Activated CD8-positive, alpha-beta memory T cell treated with anti-CD3 and anti-CD28 coated beads for 24 hours (primary cell): ENCODE measurements around the gene RPP30.
A peak's percentile ranks its signal among the peaks of the same experiment; 100 is the strongest.

Experiments used
- DNase-seq: peaks from one replicate; pipeline ENCODE4 v3.0.0-alpha.2; 2020

Gene RPP30

DNA sequence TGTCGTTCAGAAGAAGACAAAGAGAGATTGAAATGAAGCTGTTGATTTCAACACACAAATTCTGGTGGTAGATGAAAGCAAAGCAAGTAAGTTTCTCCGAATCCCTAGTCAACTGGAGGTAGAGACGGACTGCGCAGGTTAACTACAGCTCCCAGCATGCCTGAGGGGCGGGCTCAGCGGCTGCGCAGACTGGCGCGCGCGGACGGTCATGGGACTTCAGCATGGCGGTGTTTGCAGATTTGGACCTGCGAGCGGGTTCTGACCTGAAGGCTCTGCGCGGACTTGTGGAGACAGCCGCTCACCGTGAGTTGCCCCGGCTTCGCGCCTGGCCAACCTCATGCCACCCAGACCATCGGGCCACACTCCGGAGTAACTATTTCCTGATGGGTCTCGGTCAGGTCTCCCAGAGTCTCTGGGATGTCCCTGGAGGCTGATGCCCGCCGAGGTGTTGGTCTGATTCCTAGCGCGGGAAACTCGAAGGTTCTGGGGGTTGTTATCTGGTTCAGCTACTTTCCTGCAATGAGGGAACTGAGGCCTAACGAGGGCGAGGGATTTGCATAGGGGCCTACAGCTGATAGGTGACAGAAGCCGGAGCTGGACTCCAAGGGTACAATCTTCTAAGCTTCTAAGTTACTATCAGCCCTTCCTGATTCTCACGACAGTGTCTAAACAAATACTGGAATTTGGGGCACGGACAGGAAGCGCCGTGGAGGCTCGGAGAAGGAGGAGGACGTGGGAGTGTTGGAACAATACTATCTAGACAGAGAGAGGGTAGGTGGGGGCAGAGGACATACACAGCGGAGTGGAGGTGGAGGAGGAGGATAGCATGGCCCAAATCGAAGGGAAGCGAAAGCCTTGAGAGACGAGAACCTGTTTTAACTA lies at the start of gene RPP30:
Gene RPP30 (plus strand): TSS at position 209 of the 882 bp plus-strand sequence. CDS start 13 bp downstream, at position 222.
- DNase-seq: peak; percentile 91

DNA sequence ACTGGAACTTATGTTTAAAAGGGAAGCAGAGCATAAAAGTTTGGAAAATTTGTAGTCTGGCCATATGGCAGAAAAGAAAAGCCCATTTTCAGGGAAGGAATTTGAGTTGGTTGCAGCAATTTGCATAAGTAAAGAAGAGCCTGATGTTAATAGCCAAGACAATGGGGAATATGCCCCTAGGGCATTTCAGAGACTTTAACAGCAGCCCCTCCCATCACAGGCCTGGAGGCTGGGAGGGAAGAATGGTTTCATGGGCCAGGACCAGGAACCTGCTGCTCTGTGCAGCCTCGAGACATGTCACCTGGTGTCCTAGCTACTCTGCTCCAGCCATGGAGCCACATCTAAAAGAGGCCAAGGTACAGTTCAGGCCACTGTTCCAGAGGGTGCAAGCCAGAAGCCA lies 49.3 kb upstream of the RPP30 start:
- DNase-seq: no peak

DNA sequence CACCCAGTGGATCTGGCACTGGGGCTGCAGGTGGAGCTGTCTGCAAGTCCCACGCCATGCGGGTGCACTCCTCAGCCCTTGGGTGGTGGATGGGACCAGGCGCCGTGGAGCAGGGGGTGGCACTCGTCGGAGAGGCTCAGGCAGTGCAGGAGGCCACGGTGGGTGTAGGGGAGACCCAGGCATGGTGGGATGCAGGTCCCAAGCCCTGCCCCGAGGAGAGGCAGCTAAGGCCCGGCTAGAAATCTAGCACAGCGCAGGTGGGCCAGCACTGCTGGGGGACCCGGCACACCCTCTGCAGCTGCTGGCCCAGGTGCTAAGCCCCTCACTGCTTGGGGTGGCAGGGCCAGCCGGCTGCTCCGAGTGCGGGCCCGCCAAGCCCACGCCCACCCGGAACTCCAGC lies 39.7 kb upstream of the RPP30 start:
- DNase-seq: no peak

DNA sequence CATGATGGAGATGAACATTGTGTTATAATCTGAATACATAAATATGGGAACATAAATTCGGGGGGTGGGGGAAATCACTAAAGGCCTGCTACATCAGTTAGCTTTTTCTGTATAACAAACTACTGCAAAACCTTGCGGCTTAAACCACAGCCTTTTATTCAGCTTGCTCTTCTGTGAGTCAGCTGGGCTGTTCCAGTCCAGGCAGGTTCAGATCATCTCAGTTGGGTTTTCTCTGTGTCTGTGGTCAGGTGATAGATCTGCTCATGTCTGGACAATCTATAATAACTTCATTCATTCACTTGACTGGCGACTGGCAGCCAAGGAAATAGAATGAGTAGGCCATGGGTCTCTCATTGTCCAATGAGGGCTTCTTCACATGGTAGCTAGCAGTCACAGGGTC lies 37.4 kb upstream of the RPP30 start:
- no peak for DNase-seq

DNA sequence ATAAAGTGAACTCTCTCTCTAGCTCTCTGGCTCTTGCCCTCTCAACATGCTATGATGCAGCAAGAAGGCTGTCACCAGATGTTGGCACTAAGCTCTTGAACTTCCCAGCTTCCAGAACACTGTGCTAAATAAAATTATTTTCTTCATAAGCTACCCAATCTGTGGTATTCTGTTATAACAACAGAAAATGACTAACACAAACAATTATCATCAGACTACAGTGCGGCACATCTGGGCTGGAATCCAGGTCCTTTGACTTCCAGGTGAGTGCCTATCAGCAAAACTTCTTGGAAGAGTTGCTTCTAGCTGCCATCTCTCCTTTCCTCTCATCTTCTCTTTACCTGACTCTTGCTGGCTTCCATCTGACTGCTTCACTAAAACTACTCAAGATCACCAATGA lies 34.3 kb upstream of the RPP30 start:
- no peak for DNase-seq

DNA sequence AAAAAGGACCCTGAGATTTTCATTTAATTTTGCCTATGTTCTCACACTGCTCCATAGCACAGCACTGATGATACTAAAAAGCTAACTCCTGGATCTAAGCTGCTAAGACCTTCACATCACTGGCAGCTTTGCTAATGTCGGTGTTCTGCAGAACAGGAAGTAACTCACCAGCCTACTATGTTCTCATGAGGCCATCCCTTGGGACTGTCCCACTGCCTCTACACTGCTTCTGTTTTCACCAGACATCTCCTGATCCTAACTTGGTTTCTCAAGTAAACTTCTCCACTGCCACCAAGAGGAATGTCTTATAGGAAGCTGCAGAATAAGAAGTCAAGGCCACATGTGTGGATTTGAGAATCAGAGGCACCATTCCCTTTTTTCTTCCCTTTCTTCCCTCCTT lies 29.0 kb upstream of the RPP30 start:
- DNase-seq: no peak

DNA sequence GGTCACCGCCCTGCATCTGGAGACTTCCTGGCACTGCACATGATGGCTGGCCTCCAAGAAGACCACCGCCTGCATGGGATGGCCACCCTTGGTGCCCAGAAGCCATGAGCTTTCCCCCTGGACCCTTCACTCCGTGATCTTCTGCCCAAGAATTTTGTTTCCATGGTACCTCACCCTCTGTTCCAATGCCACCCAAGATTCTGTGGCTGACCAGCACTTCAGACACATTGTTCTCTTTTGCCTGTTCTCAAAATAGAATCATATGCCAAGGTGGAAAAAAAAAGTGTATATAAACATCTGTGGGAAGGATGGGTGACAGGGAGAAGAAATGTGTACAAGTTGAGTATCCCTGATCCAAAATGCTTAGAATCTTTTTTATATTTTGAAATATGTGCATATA lies 26.0 kb upstream of the RPP30 start:
- no peak for DNase-seq

DNA sequence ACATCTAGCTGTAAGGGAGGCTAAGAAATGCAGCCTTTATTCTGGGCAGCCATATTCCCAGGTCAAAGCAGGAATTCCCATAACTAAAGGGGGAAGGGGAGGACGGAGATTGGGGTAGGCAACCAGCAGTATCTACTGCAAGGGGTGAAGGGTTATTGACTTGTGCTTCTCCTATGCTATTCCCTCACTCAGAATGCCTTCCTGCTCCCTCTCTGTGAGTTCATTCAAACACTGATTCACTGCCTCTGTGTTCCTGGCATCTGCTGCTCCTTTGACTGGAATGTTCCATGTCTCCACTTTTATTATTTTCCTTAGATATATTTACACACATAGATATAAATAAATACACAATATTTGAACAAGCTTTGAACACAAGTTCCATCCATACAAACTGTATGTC lies 25.0 kb upstream of the RPP30 start:
- no peak for DNase-seq

DNA sequence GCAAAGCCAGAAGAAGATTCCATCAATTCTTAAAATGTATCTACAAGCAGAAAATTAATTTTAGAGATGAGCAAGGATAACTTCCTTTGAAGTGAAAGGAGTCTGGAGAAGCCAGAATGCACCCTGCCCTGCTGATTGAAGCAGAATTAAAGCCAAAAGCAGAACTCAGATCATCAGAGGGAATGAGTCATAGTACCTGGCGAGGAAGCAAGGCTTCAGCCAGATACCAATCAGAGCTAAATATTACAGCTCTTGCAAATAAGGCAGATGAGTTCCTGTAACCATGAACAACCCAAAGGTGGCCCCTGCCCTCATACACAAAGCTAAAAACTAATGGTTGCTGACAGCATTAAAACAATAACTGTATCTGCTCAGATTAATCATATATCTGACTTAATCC lies 24.3 kb upstream of the RPP30 start:
- DNase-seq: no peak

DNA sequence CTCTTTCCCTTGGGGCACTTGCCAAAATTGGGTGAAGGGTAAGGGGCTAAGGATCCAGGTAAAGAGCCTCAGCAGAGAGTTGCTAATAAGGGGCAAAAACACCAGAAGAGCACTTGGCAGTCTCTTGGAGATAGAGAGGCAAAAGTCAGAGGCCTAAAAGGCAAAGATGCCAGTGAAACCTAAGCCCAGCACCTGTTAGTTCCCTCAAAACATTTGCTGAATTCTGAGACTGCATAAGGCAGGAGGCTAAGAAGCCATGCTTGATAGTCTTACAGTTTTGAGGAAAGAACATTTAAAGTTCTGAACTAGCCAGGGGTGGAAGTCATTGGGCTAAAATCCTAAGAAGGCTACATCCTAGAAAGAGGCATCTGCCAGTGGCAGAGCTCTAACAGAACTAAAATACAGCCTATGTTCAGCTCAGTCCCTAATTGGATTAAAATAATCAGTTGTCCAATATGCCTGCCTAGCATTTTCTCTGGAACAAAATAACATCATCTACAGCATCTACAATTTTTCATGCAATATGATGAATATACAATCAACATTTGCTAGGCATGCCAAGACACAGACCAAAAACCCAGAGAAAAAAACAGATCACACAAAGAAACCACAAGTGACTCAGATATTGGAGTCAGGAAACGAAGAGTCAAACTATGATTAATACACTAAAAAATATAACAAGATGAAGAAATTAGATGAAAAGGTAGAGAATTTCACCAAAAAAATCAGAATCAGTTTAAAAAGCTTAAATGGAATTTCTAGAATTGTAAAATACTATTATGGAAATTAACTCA lies 21.6 kb upstream of the RPP30 start:
- DNase-seq: no peak

DNA sequence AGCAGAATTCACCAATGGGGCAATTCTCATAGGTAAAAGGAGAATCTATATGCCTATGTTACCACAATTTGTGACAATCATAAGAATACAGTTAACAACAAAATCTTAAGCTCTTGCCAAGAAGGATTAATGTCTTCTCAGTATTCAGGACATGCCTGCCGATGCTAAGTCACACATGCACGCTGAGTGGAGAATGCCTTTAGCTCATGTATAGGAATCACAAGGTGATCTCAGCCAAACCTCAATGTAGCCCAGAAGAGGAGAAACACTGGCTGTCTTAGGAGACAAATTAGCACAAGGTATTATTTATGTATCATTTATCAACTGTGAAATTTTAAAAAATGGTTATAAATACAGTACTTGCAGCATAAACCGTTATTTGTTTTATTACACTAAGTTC lies 16.6 kb upstream of the RPP30 start:
- DNase-seq: no peak

DNA sequence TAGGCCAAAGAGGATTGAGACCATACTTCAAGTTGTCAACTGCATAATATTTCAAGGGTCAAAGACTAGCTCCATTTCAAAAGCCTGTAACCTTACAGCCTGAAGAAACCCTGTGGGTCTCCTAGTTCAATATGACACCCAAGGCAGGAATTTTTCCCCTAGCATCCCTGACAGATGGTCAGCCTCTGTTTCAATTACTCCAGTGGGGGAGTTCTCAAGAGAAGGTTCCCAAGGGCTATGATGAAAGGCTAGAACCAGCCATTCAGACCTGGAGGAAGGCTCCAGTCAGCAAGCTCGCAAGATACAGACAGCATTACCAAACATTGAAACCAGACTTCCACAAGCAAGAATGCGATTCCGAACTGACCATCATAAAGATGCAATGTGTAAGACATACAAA lies 15.5 kb upstream of the RPP30 start:
- DNase-seq: no peak

DNA sequence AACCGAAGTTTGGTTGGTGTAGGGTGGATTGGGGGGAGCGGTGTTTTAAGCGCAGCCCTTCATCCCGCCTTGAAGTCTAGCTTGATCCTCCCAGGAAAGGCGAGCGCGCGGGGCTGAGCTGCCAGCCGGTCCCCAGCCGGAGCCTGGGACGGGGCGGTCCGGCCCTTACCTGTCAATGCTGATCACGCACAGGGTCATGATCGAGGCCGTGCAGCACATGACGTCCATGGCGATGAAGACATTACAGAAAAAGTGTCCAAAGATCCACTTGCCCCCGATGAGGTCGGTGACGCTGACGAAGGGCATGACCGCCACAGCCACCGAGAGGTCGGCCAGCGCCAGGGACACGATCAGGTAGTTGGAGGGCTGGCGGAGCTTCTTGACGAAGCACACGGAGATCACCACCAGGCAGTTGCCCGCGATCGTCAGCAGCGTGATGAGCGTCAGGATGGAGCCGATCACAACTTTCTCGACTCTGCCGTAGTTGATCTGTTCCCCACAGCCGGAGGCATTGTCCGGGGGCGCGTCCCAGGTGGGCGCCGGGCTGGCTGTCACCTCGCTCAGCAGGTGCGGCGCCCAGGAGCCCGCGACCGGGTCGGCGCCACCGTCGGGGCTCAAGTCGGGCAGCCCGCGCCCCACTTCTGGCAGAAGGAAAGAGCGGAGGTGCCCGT lies 14.7 kb upstream of the RPP30 start:
- peak; percentile 66 for DNase-seq

DNA sequence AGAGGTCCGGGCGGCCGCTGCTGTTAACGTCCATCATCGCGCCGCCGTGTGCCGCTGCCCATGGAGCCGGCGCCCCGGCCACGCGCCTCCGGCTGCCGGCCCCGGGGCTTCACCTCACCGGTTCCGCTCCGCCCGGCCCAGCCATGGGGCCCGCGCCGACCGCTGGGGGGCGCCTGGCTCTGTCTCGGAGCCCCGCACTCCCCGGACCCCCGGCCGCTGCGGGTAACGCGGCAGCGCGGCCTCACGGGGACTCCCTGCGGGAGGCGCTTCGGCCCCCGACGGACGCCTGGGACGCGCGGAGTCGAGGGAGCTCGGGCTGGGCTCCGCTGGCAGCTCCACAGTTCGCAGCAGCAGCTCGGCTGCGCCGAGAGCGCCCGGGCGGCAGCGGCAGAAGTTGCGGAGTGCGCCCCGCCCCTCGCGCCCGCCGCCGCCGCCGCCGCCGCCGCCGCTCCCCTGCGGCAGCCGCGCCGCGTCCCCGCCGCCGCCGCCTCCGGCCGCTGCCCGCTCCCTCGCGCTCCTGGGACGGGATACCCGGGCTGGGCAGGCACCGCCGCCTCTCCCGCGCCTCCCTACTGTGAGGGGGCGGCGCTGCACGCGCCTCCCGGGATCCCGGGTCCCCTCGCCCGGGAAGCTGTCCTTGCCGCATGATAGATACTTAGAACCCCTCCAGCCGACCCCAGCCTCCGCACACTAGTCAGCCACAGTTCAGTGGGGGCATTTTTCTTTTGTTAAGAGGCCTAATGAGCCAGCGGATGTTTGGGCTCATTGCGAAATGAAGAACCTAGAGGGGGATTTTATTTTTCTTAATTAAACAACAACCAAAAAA lies 13.9 kb upstream of the RPP30 start, which contains the start of gene HTR7:
Gene HTR7 (minus strand): TSS at position 405 of the 826 bp plus-strand sequence. CDS start 368 bp downstream, at position 37.
- DNase-seq: peak; percentile 86

DNA sequence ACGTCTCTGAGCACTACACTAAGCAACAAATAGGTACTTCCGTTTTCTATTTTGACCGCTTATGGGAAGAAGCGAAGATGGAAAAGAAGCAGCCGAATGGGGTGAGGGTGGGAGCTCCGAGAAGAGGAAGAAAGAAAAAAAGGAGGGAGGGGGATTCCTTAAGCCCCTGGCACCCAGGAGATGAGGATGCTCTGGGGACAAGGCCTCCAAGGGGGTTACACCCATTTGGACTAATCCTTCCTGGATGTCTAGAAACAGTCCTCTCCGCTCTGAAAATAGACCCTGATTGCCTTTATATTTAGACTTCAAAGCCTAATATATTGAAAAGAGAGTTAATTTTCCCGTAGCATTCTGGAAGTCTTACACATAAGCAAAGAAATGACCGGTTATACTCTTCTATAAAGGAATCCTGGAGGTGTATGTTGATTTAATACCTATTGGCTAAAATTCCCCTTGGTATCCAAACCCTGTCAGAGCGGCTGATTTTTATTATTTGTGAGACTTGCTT lies 13.3 kb upstream of the RPP30 start:
- no peak for DNase-seq

DNA sequence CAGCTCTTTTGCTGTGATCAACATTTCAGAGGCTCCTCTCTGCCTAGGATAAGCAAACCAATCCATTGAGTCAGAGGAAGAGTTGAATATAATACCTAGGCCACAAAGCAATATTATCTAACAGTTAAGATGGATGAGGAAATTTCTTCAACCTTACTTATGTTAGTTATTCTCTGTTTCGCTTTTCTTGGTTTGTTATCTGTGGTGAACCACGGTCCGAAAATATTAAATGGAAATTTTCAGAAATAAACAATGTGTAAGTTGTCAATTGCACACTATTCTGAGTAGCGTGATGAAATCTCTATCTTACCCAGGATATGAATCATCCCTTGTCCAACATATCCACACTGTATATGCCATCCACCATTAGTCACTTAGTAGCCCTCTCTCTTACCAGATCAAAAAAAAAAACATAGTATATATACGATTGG lies 12.4 kb upstream of the RPP30 start:
- no peak for DNase-seq

DNA sequence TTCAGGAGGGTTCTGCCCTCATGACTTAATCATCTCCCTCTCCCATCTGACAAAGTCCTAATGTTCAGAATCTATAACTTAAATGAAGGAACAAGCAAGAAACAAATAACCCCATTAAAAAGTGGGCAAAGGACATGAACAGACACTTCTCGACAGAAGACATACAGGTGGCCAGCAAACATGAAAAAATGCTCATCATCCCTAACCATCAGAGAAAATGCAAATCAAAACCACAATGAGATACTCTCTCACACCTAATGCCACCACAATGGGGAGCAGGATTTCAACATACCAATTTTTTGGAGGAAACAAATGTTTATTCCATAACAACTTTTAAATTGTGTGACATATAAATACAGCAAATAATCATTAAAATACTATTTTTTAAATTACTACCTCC lies 11.0 kb upstream of the RPP30 start:
- DNase-seq: no peak

DNA sequence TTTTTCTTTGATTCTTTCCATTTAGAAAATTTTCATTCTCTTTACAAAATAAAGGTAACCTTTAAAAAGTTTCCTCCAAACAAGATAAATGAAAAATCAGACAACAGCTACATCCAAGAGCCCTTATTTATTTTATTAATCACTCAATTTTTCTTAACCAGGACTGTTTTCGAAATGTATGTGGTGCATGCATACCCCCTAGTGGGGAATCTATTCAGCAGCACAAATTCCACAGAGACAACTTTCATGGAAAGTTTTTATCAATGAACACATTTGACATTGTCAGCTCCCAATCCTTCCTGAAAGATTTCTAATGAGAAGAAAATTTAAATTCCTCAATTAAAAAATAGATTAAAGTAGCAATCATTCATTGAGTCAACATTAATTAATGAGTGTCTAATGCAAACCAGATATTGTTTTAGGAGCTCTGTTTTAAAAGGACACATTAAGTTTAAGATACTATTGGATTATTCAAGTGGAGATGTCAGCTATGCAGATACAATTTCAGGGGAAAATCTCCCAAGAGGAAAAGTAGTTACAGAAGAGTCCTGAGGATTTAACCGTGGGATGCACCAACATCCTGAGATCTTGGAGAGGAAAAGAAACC lies 8.8 kb upstream of the RPP30 start:
- DNase-seq: no peak

DNA sequence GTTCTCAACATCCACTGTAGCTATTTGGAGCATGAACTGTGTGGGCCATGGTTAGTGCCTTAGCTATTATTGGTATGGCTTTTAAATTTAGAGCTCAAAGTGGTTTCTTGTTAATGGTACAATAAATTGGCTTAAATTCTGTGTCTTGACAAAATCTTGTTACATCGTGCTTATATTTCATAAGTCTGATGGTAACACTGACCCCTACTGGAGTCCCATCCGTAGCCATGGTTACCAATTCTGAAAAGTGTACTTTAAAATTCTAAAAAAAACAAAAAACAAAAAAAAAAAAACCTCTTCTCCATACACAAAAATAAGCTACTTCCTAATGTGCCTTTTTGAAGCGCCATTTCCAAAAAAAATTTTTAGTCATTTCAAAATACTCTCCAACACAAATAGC lies 6.4 kb upstream of the RPP30 start:
- no peak for DNase-seq

DNA sequence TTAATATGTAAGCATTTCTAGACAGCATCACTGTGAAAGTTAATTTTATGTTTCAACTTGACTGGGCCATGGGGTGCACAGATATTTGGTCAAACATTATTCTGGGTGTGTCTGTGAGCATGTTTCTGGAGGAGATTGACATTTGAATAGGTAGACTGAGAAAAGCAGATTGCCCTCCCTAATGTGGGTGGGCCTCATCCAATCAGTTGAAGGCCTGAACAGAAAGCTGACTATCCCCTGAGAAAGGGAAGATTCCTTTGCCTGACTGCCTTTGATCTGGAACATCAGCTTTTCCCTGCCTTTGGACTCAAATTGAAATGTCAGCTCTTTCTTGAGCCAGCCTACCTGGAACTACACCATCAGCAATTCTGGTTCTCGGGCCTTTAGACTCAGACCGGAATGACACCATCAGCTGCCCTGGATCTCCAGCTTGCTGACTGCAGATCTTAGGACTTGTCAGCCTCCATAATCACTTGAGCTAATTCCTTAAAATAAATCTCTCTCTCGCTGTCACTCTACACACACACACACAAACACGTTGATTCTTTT lies 5.7 kb upstream of the RPP30 start:
- DNase-seq: no peak

DNA sequence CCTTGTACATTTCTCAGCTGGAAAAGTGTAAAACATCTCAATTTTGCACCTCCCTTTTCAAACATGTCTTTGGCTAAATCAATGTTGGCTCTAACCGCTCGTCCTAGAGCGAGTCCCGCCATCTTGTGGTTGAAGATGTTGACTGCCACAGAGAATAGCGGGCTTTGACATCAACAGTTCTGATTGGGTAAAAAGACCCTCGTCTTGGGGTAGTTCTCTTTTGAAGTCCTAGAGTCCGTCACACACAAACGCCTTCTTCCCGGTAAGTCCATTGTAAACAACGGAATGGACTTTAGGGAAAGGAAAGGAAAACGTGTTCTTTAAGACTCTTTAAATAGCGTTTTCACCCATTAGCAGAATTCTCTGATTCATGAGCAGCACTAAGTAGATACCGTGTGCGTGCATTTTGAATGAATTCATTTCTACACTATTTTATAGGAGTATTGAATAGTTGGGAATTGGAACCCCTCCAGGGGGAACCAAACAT lies 452 bp upstream of the RPP30 start:
- peak; percentile 62 for DNase-seq
